CD14-positive monocyte (primary cell): Measurements from ENCODE around the gene FLT1. TPM values are rescaled to one million over a fixed set of nuclear protein-coding genes. Genes with fewer than 3 reads are reported as not detected.
A peak's percentile ranks its signal among the peaks of the same experiment; 100 is the strongest.

Experiments
- DNase-seq, 3 donors: peaks; one replicate each; pipeline ENCODE4 v3.0.0-alpha.2; 2011 to 2022
- H2AFZ ChIP-seq: 2 replicates; pipeline ENCODE4 v1.6.0; 2012; ENCODE audit warnings: mild to moderate bottlenecking, low read depth, low read length, inconsistent platforms; ENCODE audit not compliant: insufficient read depth, poor library complexity, severe bottlenecking
- H3K27ac ChIP-seq, 2 donors: 1 replicate in 1 of 2; 2 replicates in 1 of 2; pipeline ENCODE4 v1.5.1; 2012 to 2013; ENCODE audit warnings: low read length in 2 of 2, control low read depth in 1 of 2, inconsistent platforms in 1 of 2, low read depth in 1 of 2, mild to moderate bottlenecking in 1 of 2
- H3K27me3 ChIP-seq, 2 donors: one replicate each; pipeline versions ENCODE4 v1.6.0 to v1.6.1; 2011 to 2013; ENCODE audit warnings: low read length in 2 of 2; ENCODE audit not compliant: control insufficient read depth in 2 of 2, insufficient read depth in 2 of 2
- H3K36me3 ChIP-seq, 2 donors: replicated peaks in 1 of 2; 1 replicate in 1 of 2; 2 replicates in 1 of 2; pipeline versions ENCODE4 v1.5.1 to v1.6.1; 2012 to 2013; ENCODE audit warnings: low read length in 2 of 2, control low read depth in 1 of 2, inconsistent platforms in 1 of 2, mild to moderate bottlenecking in 1 of 2; ENCODE audit not compliant: insufficient read depth in 2 of 2, control insufficient read depth in 1 of 2
- H3K4me1 ChIP-seq, 2 donors: 1 replicate in 1 of 2; 2 replicates in 1 of 2; pipeline versions ENCODE4 v1.5.1 to v1.6.1; 2012 to 2013; ENCODE audit warnings: low read length in 2 of 2, control low read depth in 1 of 2, inconsistent platforms in 1 of 2, mild to moderate bottlenecking in 1 of 2, moderate library complexity in 1 of 2; ENCODE audit not compliant: insufficient read depth in 2 of 2, control insufficient read depth in 1 of 2
- H3K4me2 ChIP-seq: replicated peaks from 2 replicates; pipeline ENCODE3; 2012; ENCODE audit warnings: low read length, moderate library complexity, mild to moderate bottlenecking; ENCODE audit not compliant: poor library complexity, severe bottlenecking; ENCODE audit errors: extremely low read depth
- H3K4me3 ChIP-seq, 3 experiments: fragments of 200-600 bp in 1 of 3; sonication (generic) in 1 of 3; replicated peaks in 1 of 3; 1 replicate in 2 of 3; 2 replicates in 1 of 3; pipeline ENCODE4 v1.5.1; 2011 to 2013; ENCODE audit warnings: low read length in 3 of 3, mild to moderate bottlenecking in 3 of 3, control low read depth in 2 of 3, low read depth in 2 of 3, inconsistent platforms in 1 of 3, moderate library complexity in 1 of 3
- H3K79me2 ChIP-seq: 2 replicates; pipeline ENCODE4 v1.6.0; 2012; ENCODE audit warnings: mild to moderate bottlenecking, control low read depth, inconsistent platforms, low read length, moderate library complexity; ENCODE audit not compliant: insufficient read depth
- H3K9ac ChIP-seq: 2 replicates; pipeline ENCODE4 v1.6.0; 2017; ENCODE audit warnings: low read length, mild to moderate bottlenecking; ENCODE audit not compliant: insufficient read depth, poor library complexity, severe bottlenecking
- H3K9me3 ChIP-seq, 2 donors: replicated peaks in 1 of 2; 1 replicate in 1 of 2; 2 replicates in 1 of 2; pipeline versions ENCODE4 v1.5.1 to v1.6.1; 2012 to 2013; ENCODE audit warnings: low read length in 2 of 2, control low read depth in 1 of 2; ENCODE audit not compliant: control insufficient read depth in 1 of 2, insufficient read depth in 1 of 2
- H4K20me1 ChIP-seq: 2 replicates; pipeline ENCODE4 v1.6.0; 2012; ENCODE audit warnings: mild to moderate bottlenecking, low read length, control low read depth, moderate library complexity; ENCODE audit not compliant: insufficient read depth
- H3K27ac Mint-ChIP-seq, 7 donors: one replicate each; pipeline ENCODE4 v1.8.0; 2020; ENCODE audit warnings: mild to moderate bottlenecking in 7 of 7, mixed read lengths in 7 of 7, moderate library complexity in 6 of 7, inconsistent platforms in 2 of 7
- H3K27me3 Mint-ChIP-seq, 3 donors: one replicate each; pipeline ENCODE4 v1.8.0; 2021 to 2022; ENCODE audit warnings: low read depth in 3 of 3, mild to moderate bottlenecking in 3 of 3, mixed read lengths in 3 of 3, moderate library complexity in 3 of 3, inconsistent platforms in 1 of 3
- H3K36me3 Mint-ChIP-seq, 2 donors: one replicate each; pipeline ENCODE4 v1.8.0; 2020; ENCODE audit warnings: mixed read lengths in 2 of 2, inconsistent platforms in 1 of 2, mild to moderate bottlenecking in 1 of 2
- H3K4me1 Mint-ChIP-seq: one replicate; pipeline ENCODE4 v1.8.0; 2020; ENCODE audit warnings: mild to moderate bottlenecking, mixed read lengths
- H3K4me3 Mint-ChIP-seq, 2 donors: one replicate each; pipeline ENCODE4 v1.8.0; 2020; ENCODE audit warnings: mild to moderate bottlenecking in 2 of 2, mixed read lengths in 2 of 2, moderate library complexity in 1 of 2
- H3K9me3 Mint-ChIP-seq, 7 donors: one replicate each; pipeline ENCODE4 v1.8.0; 2020 to 2022; ENCODE audit warnings: mixed read lengths in 7 of 7, mild to moderate bottlenecking in 6 of 7, moderate library complexity in 6 of 7, inconsistent platforms in 2 of 7
- WGBS: methylation state at CpG from one replicate; pipeline ENCODE4 v1.1.5; 2013; ENCODE audit warnings: missing lambda C conversion rate; ENCODE audit not compliant: insufficient coverage; 5-methylcytosine and 5-hydroxymethylcytosine counted together
- intact Hi-C, 2 donors: fragments of 100-400 bp; cut with micrococcal nuclease; formaldehyde crosslinking; loops; one replicate each; pipeline versions ENCODE4 v1.15.0 to v1.15.1; 2023
- polyA plus RNA-seq, 3 donors: library from polyadenylated mRNA; depleted of rRNA in 1 of 3; unstranded in 2 of 3; stranded (reverse) in 1 of 3; fragments of 300-500 nt in 2 of 3; fragments of >200 nt in 1 of 3; fragmentation: Illumina TruSeq in 2 of 3; gene quantifications; 1 replicate in 2 of 3; 2 replicates in 1 of 3; pipeline ENCODE4 v1.2.3, GENCODE V29; 2012 to 2021
- TF ChIP-seq, protein P1 (sequence below): fragments of 200-600 bp; IDR thresholded peaks from one replicate; pipeline ENCODE4 v1.8.0; 2022; ENCODE audit warnings: antibody characterized with exemption, mild to moderate bottlenecking

The FLT1 gene
- polyA plus RNA-seq, 3 donors, result 0.28 TPM; not detected in 2

DNA sequence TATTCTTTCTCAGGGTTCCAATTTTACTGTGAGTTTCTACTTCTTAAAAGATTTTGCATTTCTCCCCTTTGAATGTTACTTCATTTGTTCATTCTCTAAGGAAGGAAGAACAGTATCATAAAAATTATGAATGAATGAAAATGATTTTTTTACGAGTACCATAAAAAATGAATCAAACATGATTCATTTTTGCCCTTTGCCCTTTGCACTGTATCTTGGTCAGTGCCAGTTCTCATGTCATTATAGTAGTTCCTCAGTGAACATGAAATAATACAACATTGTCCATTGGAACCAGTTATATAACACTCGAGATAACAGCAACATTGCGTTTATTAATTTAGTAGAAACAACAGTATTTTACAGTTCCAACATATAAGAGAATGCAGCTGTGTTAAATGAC is 28.8 kb downstream of the FLT1 start:
- Mint-ChIP-seq H3K27me3 (peaks cover 4 to 17% (median 12%) of the 10 kb centered on the region in 3 donors), H3K4me1 (peaks cover 31% of the 10 kb centered on the region), H3K27ac (peak overlapping the region in 1 of 7 donors; percentile 61), H3K36me3 (peaks cover 0 to 2% of the 10 kb centered on the region in 2 donors), H3K9me3 (no peaks in the 10 kb centered on the region), H3K4me3 (no peak overlapping the region)
- Histone ChIP-seq H4K20me1 (no peaks in the 10 kb centered on the region), H3K27me3 (no peaks in the 10 kb centered on the region), H3K36me3 (no peaks in the 10 kb centered on the region), H3K79me2 (no peaks in the 10 kb centered on the region), H3K4me3 (no peak overlapping the region), H3K4me2 (no peak overlapping the region), H3K9me3 (no peaks in the 10 kb centered on the region), H3K27ac (no peak overlapping the region), H3K9ac (no peak overlapping the region), H2AFZ (no peak overlapping the region), H3K4me1 (peaks cover 37 to 44% of the 10 kb centered on the region in 2 donors)
- intact Hi-C loops, result loop anchor here (5.0 to 10.0 kb wide), 3 partner anchors 44 to 61 kb away; no protein-coding TSS in a partner anchor
- TF ChIP-seq, protein P1, sequence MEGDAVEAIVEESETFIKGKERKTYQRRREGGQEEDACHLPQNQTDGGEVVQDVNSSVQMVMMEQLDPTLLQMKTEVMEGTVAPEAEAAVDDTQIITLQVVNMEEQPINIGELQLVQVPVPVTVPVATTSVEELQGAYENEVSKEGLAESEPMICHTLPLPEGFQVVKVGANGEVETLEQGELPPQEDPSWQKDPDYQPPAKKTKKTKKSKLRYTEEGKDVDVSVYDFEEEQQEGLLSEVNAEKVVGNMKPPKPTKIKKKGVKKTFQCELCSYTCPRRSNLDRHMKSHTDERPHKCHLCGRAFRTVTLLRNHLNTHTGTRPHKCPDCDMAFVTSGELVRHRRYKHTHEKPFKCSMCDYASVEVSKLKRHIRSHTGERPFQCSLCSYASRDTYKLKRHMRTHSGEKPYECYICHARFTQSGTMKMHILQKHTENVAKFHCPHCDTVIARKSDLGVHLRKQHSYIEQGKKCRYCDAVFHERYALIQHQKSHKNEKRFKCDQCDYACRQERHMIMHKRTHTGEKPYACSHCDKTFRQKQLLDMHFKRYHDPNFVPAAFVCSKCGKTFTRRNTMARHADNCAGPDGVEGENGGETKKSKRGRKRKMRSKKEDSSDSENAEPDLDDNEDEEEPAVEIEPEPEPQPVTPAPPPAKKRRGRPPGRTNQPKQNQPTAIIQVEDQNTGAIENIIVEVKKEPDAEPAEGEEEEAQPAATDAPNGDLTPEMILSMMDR, result no peak
- WGBS, result no CpG with 5 or more reads among the region's 3 CpGs
- DNase-seq, result no peak

DNA sequence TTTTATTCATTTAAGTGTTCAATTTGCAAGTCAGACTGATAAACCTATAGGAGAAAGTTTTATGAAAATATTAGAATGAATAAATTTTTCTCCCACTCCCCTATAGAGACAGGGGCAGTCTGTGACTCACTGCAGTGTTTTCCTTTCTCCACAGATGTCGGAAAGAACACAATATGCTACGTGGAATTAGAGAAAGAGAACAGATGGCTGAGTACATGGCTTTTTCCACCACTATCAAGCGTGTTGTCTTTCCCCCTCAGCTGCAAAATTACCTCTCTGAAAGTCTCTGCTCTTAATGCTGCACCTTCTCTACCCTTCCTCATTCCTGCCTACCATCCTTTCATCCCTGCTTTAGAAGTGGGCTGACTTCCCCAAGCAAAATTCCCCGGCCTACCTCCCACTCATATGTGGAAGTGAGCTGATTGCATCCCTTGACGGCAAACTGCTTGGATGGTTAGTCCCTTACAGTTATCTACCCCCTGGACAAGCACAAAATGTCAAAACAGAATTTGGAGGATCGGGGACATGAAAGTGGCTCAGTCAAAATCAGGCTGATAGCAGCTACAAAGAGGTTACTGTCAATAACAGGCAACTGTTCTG is 30.0 kb downstream of the FLT1 start:
- Histone ChIP-seq H3K9me3 (no peaks in the 10 kb centered on the region), H3K79me2 (no peaks in the 10 kb centered on the region), H3K27me3 (peaks cover under 1% of the 10 kb centered on the region in 2 donors), H2AFZ (no peak overlapping the region), H3K36me3 (no peaks in the 10 kb centered on the region), H3K4me1 (peaks cover 26 to 32% of the 10 kb centered on the region in 2 donors), H3K4me3 (no peak overlapping the region), H3K9ac (no peak overlapping the region), H4K20me1 (no peaks in the 10 kb centered on the region), H3K27ac (no peak overlapping the region), H3K4me2 (no peak overlapping the region)
- no peak for DNase-seq
- WGBS, result no CpG with 5 or more reads among the region's 6 CpGs
- no peaks in the 10 kb centered on the region for H3K9me3 Mint-ChIP-seq
- H3K4me3 Mint-ChIP-seq, result peak overlapping the region in 1 of 2 donors; percentile 44
- intact Hi-C loops, result loop anchor here (5.0 to 10.0 kb wide), 3 partner anchors 43 to 62 kb away; no protein-coding TSS in a partner anchor
- no peaks in the 10 kb centered on the region for H3K36me3 Mint-ChIP-seq
- H3K27ac Mint-ChIP-seq, result peak overlapping the region in 1 of 7 donors; percentile 57
- peaks cover 4 to 13% (median 12%) of the 10 kb centered on the region in 3 donors for H3K27me3 Mint-ChIP-seq
- H3K4me1 Mint-ChIP-seq, result peaks cover 21% of the 10 kb centered on the region
- TF ChIP-seq, protein P1, result no peak
